Heart left ventricle (tissue), 13 donors: Measurements from ENCODE around the gene CDK4.

Source experiments
- POLR2A ChIP-seq, 2 donors: fragments of 450-650 bp; IDR thresholded peaks; one replicate each; pipeline ENCODE4 v1.6.1; 2017; ENCODE audit warnings: antibody characterized with exemption in 2 of 2, mild to moderate bottlenecking in 2 of 2, moderate library complexity in 2 of 2
- TF ChIP-seq, protein P1 (sequence below), 12 donors: fragments of 200-600 bp; sonication (generic) in 4 of 12; IDR thresholded peaks; one replicate each; pipeline versions ENCODE4 v1.5.0 to v1.8.0; 2018 to 2022; ENCODE audit warnings: antibody characterized with exemption in 12 of 12, mild to moderate bottlenecking in 5 of 12
- donor health status: ischemic (EF 13 %, LVEDD 7.1; RV severe dilation, severe dysfunction).
- donor health status: DM: no; HTN: yes; CAD: no.
- donor health status: DM: no; HTN: no; CAD: no.
- donor health status: ischemic (EF 25% LVEDD 6.9; RV normal size, moderate dysfunction).
- donor health status: ischemic (EF 25% LVEDD 5.7; RV mildly dilated, moderate dysfunction).
- donor health status: ischemic (EF 35%, LVEDD 5.7; RV mildly dilated, moderate dysfunction).
- donor health status: nonischemic (EF 11% LVEDD 7.7; RV severe dilation, severe dysfunction).
- donor health status: DM: yes; HTN: yes; CAD: no.
- donor health status: PGD.
- donor health status: ischemic (EF 29% LVEDD 5.4; RV normal size, mild dysfunction).
- donor health status: nonischemic (EF 23%, LVEDD 6.1; RV moderate dilation, normal function).

DNA sequence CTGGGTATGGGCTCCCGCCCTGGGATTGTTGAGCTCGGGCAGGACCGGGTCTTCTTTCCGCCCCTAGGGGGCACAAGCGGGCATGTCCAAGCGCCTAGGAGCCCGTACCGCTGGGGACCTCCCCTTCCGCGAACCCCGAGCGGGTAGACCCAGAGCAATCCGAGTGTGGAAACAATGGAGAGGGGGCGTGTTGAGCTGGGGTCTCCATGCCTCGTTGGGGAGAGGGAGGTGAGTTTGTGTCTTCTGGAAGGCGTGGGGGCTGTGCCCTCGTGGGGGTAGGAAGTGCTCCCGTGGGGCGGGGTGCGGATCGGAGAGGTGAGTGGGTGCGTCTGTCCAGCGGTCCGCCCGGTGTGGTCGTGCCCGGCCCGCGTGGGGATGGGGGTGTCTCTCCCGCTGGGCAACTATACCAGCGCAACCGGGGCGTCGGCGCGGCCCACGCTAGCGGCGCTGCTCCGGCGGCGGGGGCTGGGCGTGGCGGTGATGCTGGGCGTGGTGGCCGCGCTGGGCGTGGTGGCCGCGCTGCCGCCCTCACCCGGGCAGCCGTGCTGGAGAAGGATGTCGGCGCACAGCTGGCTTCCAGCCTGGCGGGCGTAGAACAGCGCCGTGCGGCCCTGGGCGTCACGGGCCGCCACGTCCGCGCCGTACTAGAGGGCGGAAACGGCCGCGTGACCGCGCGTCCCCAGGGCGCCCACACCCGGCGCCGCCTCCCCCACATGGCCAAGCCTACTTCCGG lies 25.8 kb downstream of the CDK4 start:
- TF ChIP-seq, protein P1, sequence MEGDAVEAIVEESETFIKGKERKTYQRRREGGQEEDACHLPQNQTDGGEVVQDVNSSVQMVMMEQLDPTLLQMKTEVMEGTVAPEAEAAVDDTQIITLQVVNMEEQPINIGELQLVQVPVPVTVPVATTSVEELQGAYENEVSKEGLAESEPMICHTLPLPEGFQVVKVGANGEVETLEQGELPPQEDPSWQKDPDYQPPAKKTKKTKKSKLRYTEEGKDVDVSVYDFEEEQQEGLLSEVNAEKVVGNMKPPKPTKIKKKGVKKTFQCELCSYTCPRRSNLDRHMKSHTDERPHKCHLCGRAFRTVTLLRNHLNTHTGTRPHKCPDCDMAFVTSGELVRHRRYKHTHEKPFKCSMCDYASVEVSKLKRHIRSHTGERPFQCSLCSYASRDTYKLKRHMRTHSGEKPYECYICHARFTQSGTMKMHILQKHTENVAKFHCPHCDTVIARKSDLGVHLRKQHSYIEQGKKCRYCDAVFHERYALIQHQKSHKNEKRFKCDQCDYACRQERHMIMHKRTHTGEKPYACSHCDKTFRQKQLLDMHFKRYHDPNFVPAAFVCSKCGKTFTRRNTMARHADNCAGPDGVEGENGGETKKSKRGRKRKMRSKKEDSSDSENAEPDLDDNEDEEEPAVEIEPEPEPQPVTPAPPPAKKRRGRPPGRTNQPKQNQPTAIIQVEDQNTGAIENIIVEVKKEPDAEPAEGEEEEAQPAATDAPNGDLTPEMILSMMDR (IDR thresholded peaks at IDR 0.05): peak; percentile 53 to 80 (median 66)
- no peak for TF ChIP-seq POLR2A (IDR thresholded peaks at IDR 0.05)
